ENCODE measurements around the gene GRWD1.

The GRWD1 gene

GRCh38 chr19:48446579-48446978 lies 796 bp downstream of the GRWD1 start:
- no CpG with 5 or more reads among the region's 7 CpGs for WGBS (ENCODE audit: insufficient coverage, insufficient read length)
- peaks cover 3% of the 10 kb centered on the region for H3K4me1 ChIP-seq (ENCODE audit: control insufficient read depth, insufficient read depth, low read length)
- H3K36me3 ChIP-seq (ENCODE audit: control insufficient read depth, insufficient read depth, low read length): peaks cover 23% of the 10 kb centered on the region
- H3K4me3 ChIP-seq (ENCODE audit: low read length): peak overlapping the region; percentile 96; the same call in 1 of the 2 replicates
- no peak overlapping the region for H3K27ac ChIP-seq (ENCODE audit: low read length)
- DNase-seq (ENCODE audit: low read depth, low spot score): no peak
- no peaks in the 10 kb centered on the region for H3K9me3 ChIP-seq (ENCODE audit: control insufficient read depth, insufficient read depth, low read length)
- H3K27me3 ChIP-seq (ENCODE audit: control insufficient read depth, insufficient read depth, low read length): no peaks in the 10 kb centered on the region

- Histone ChIP-seq H3K4me1 (ENCODE audit: control insufficient read depth, insufficient read depth, low read length) (peaks cover 2% of the 10 kb centered on the region), H3K36me3 (ENCODE audit: control insufficient read depth, insufficient read depth, low read length) (peaks cover 36% of the 10 kb centered on the region), H3K4me3 (ENCODE audit: low read length) (no peak overlapping the region), H3K27me3 (ENCODE audit: control insufficient read depth, insufficient read depth, low read length) (no peaks in the 10 kb centered on the region), H3K9me3 (ENCODE audit: control insufficient read depth, insufficient read depth, low read length) (no peaks in the 10 kb centered on the region), H3K27ac (ENCODE audit: low read length) (no peak overlapping the region)
- DNase-seq (ENCODE audit: low read depth, low spot score): no peak
- WGBS (ENCODE audit: insufficient coverage, insufficient read length): no CpG with 5 or more reads among the region's 4 CpGs
These were observed 2.8 kb downstream of the GRWD1 start for GRCh38 chr19:48448563-48448962.

GRCh38 chr19:48450441-48450840 lies 4.7 kb downstream of the GRWD1 start:
- Histone ChIP-seq H3K27me3 (ENCODE audit: control insufficient read depth, insufficient read depth, low read length) (no peaks in the 10 kb centered on the region), H3K4me3 (ENCODE audit: low read length) (no peak overlapping the region), H3K36me3 (ENCODE audit: control insufficient read depth, insufficient read depth, low read length) (peaks cover 47% of the 10 kb centered on the region), H3K9me3 (ENCODE audit: control insufficient read depth, insufficient read depth, low read length) (no peaks in the 10 kb centered on the region), H3K4me1 (ENCODE audit: control insufficient read depth, insufficient read depth, low read length) (no peaks in the 10 kb centered on the region; the same call in 1 of the 2 replicates), H3K27ac (ENCODE audit: low read length) (no peak overlapping the region)
- no CpG with 5 or more reads among the region's 23 CpGs for WGBS (ENCODE audit: insufficient coverage, insufficient read length)
- no peak for DNase-seq (ENCODE audit: low read depth, low spot score)

DNA sequence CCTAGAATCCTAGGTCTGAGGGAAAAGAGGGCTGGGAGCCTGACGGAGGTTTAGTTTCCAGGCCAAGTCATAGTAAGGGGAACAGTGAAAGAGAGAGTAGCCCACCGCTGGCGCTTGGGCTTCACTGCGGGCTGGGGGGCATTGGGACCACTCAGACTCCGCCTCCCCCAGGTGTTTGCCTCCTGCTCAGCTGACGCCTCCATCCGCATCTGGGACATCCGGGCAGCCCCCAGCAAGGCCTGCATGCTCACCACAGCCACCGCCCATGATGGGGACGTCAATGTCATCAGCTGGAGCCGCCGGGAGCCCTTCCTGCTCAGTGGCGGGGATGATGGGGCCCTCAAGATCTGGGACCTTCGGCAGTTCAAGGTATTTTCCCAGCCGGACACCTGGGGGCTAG lies 5.1 kb downstream of the GRWD1 start:
- WGBS (ENCODE audit: insufficient coverage, insufficient read length): no CpG with 5 or more reads among the region's 15 CpGs
- Histone ChIP-seq H3K27ac (ENCODE audit: low read length) (no peak overlapping the region), H3K4me1 (ENCODE audit: control insufficient read depth, insufficient read depth, low read length) (no peaks in the 10 kb centered on the region; the same call in 1 of the 2 replicates), H3K9me3 (ENCODE audit: control insufficient read depth, insufficient read depth, low read length) (no peaks in the 10 kb centered on the region), H3K4me3 (ENCODE audit: low read length) (no peak overlapping the region), H3K36me3 (ENCODE audit: control insufficient read depth, insufficient read depth, low read length) (peaks cover 50% of the 10 kb centered on the region), H3K27me3 (ENCODE audit: control insufficient read depth, insufficient read depth, low read length) (no peaks in the 10 kb centered on the region)
- DNase-seq (ENCODE audit: low read depth, low spot score): no peak

- Histone ChIP-seq H3K4me1 (ENCODE audit: control insufficient read depth, insufficient read depth, low read length) (no peaks in the 10 kb centered on the region; the same call in 1 of the 2 replicates), H3K36me3 (ENCODE audit: control insufficient read depth, insufficient read depth, low read length) (peaks cover 55% of the 10 kb centered on the region), H3K27me3 (ENCODE audit: control insufficient read depth, insufficient read depth, low read length) (no peaks in the 10 kb centered on the region), H3K4me3 (ENCODE audit: low read length) (no peak overlapping the region), H3K27ac (ENCODE audit: low read length) (no peak overlapping the region), H3K9me3 (ENCODE audit: control insufficient read depth, insufficient read depth, low read length) (no peaks in the 10 kb centered on the region)
- WGBS (ENCODE audit: insufficient coverage, insufficient read length): no CpG with 5 or more reads among the region's 12 CpGs
- no peak for DNase-seq (ENCODE audit: low read depth, low spot score)
These were observed 5.8 kb downstream of the GRWD1 start for GRCh38 chr19:48451624-48452023.

- Histone ChIP-seq H3K4me1 (ENCODE audit: control insufficient read depth, insufficient read depth, low read length) (no peaks in the 10 kb centered on the region), H3K27ac (ENCODE audit: low read length) (no peak overlapping the region), H3K27me3 (ENCODE audit: control insufficient read depth, insufficient read depth, low read length) (no peaks in the 10 kb centered on the region), H3K9me3 (ENCODE audit: control insufficient read depth, insufficient read depth, low read length) (no peaks in the 10 kb centered on the region), H3K36me3 (ENCODE audit: control insufficient read depth, insufficient read depth, low read length) (peaks cover 55% of the 10 kb centered on the region), H3K4me3 (ENCODE audit: low read length) (no peak overlapping the region)
- WGBS (ENCODE audit: insufficient coverage, insufficient read length): no CpG with 5 or more reads among the region's 33 CpGs
- no peak for DNase-seq (ENCODE audit: low read depth, low spot score)
These were observed 6.8 kb downstream of the GRWD1 start for GRCh38 chr19:48452289-48453190.

- WGBS (ENCODE audit: insufficient coverage, insufficient read length): no CpG with 5 or more reads among the region's 22 CpGs
- H3K9me3 ChIP-seq (ENCODE audit: control insufficient read depth, insufficient read depth, low read length): no peaks in the 10 kb centered on the region
- no peaks in the 10 kb centered on the region for H3K4me1 ChIP-seq (ENCODE audit: control insufficient read depth, insufficient read depth, low read length)
- no peak for DNase-seq (ENCODE audit: low read depth, low spot score)
- H3K27ac ChIP-seq (ENCODE audit: low read length): no peak overlapping the region
- H3K4me3 ChIP-seq (ENCODE audit: low read length): no peak overlapping the region
- peaks cover 50% of the 10 kb centered on the region for H3K36me3 ChIP-seq (ENCODE audit: control insufficient read depth, insufficient read depth, low read length)
- no peaks in the 10 kb centered on the region for H3K27me3 ChIP-seq (ENCODE audit: control insufficient read depth, insufficient read depth, low read length)
These were observed 8.5 kb downstream of the GRWD1 start for GRCh38 chr19:48454150-48454730.

GRCh38 chr19:48455171-48455907 lies 9.6 kb downstream of the GRWD1 start, which contains the start of gene KCNJ14:
Gene KCNJ14, plus strand, starts transcription at chr19:48455574. Its CDS starts 6,151 bp downstream, at chr19:48461725.
- no CpG with 5 or more reads among the region's 16 CpGs for WGBS (ENCODE audit: insufficient coverage, insufficient read length)
- Histone ChIP-seq H3K4me3 (ENCODE audit: low read length) (no peak within 1 kb of the TSS), H3K27me3 (ENCODE audit: control insufficient read depth, insufficient read depth, low read length) (no peaks in the 10 kb centered on the region), H3K4me1 (ENCODE audit: control insufficient read depth, insufficient read depth, low read length) (no peaks in the 10 kb centered on the region), H3K27ac (ENCODE audit: low read length) (no peak within 1 kb of the TSS), H3K9me3 (ENCODE audit: control insufficient read depth, insufficient read depth, low read length) (no peaks in the 10 kb centered on the region), H3K36me3 (ENCODE audit: control insufficient read depth, insufficient read depth, low read length) (peaks cover 44% of the 10 kb centered on the region)
- DNase-seq (ENCODE audit: low read depth, low spot score): no peak

DNA sequence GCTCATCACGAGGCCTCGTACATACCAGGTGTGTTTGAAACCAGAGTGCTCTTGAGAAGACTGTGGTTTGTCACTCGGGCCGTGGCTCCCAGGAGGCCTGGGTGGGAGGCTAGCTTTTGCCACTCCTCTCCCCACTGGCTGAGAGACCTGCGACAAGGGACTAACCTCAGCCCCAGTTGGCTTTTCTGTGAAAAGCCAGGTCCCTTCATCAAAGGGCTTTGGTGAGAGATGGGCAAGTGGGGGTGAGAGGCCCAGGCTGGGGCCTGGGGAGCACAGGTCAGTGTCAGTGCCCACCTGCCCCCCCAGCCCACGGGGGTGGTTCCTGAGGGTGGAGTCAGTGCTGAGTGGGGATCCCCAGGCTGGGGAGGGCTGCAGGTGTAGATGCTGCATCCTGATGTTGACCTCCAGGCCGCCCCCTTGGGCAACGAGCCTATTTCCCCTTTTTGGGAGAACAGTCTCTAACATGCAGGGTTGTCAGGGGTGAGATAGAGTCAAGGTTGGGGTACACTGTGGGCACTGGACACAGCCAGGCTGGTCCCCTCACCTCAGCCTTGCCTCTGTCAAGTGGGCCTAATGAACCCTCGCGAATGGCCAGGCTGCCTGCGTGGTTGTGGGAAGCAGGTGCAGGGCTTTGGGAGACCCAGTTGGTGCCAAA lies 10.3 kb downstream of the GRWD1 start:
- peaks cover 38% of the 10 kb centered on the region for H3K36me3 ChIP-seq (ENCODE audit: control insufficient read depth, insufficient read depth, low read length)
- no peak overlapping the region for H3K27ac ChIP-seq (ENCODE audit: low read length)
- H3K9me3 ChIP-seq (ENCODE audit: control insufficient read depth, insufficient read depth, low read length): no peaks in the 10 kb centered on the region
- no peaks in the 10 kb centered on the region for H3K27me3 ChIP-seq (ENCODE audit: control insufficient read depth, insufficient read depth, low read length)
- no CpG with 5 or more reads among the region's 11 CpGs for WGBS (ENCODE audit: insufficient coverage, insufficient read length)
- no peak for DNase-seq (ENCODE audit: low read depth, low spot score)
- H3K4me1 ChIP-seq (ENCODE audit: control insufficient read depth, insufficient read depth, low read length): no peaks in the 10 kb centered on the region
- no peak overlapping the region for H3K4me3 ChIP-seq (ENCODE audit: low read length)

- H3K4me3 ChIP-seq (ENCODE audit: low read length): no peak overlapping the region
- H3K27ac ChIP-seq (ENCODE audit: low read length): no peak overlapping the region
- DNase-seq (ENCODE audit: low read depth, low spot score): no peak
These were observed 11.1 kb downstream of the GRWD1 start for GRCh38 chr19:48456864-48457263.

More at GRCh38 chr19:48456864-48457263, 11.1 kb downstream of the GRWD1 start:
- peaks cover 32% of the 10 kb centered on the region for H3K36me3 ChIP-seq (ENCODE audit: control insufficient read depth, insufficient read depth, low read length)
- no CpG with 5 or more reads among the region's 4 CpGs for WGBS (ENCODE audit: insufficient coverage, insufficient read length)
- no peaks in the 10 kb centered on the region for H3K27me3 ChIP-seq (ENCODE audit: control insufficient read depth, insufficient read depth, low read length)
- H3K9me3 ChIP-seq (ENCODE audit: control insufficient read depth, insufficient read depth, low read length): no peaks in the 10 kb centered on the region
- no peaks in the 10 kb centered on the region; the same call in 1 of the 2 replicates for H3K4me1 ChIP-seq (ENCODE audit: control insufficient read depth, insufficient read depth, low read length)
